Measurements from ENCODE around the gene ZBTB3. TPM values are rescaled to one million over a fixed set of nuclear protein-coding genes. Genes with fewer than 3 reads are reported as not detected.
"Not testable (repeated sequence)": the region's sequence is repeated elsewhere in the genome, so short reads cannot be mapped to it uniquely, and the experiment has no call there.

The ZBTB3 gene
- total and polyA plus RNA-seq, 5 donors from 2014 or later = 4.8 to 8.5 (median 6.1) TPM

GRCh38 chr11:62775646-62776045 lies 21.7 kb upstream of the ZBTB3 start:
- H3K4me3 ChIP-seq (ENCODE audit: low read depth, low read length) = no peak overlapping the region
- Mint-ChIP-seq H3K9me3 (no peaks in the 10 kb centered on the region), H3K27ac (peak overlapping the region in 1 of 3 donors; percentile 54), H3K4me3 (peak overlapping the region in 1 of 4 donors; percentile 49), H3K4me1 (peaks cover 0 to 20% (median 7%) of the 10 kb centered on the region in 4 donors), H3K36me3 (peaks cover 22% of the 10 kb centered on the region), H3K27me3 (no peaks in the 10 kb centered on the region)
- no peak for ATAC-seq (ENCODE audit: low read depth in 2 of 2)
- no peaks in the 10 kb centered on the region for H3K27me3 ChIP-seq (ENCODE audit: control insufficient read depth, insufficient read depth, low read length)
- H3K4me1 ChIP-seq (ENCODE audit: control insufficient read depth, insufficient read depth, low read length, poor library complexity, severe bottlenecking) = peaks cover 11% of the 10 kb centered on the region
- no peak overlapping the region for H3K27ac ChIP-seq (ENCODE audit: insufficient read depth, low read length, poor library complexity, severe bottlenecking)
- H3K36me3 ChIP-seq (ENCODE audit: control insufficient read depth, insufficient read depth, low read length) = peaks cover 14% of the 10 kb centered on the region
- DNase-seq = no peak
- H3K9me3 ChIP-seq (ENCODE audit: control insufficient read depth in 2 of 2, low read length in 2 of 2) = no peaks in the 10 kb centered on the region

GRCh38 chr11:62774407-62774806 lies 20.4 kb upstream of the ZBTB3 start:
- DNase-seq = no peak
- H3K36me3 Mint-ChIP-seq = peaks cover 22% of the 10 kb centered on the region
- no peaks in the 10 kb centered on the region for H3K27me3 Mint-ChIP-seq
- Histone ChIP-seq H3K36me3 (ENCODE audit: control insufficient read depth, insufficient read depth, low read length) (peaks cover 14% of the 10 kb centered on the region), H3K27me3 (ENCODE audit: control insufficient read depth, insufficient read depth, low read length) (no peaks in the 10 kb centered on the region), H3K4me3 (ENCODE audit: low read depth, low read length) (no peak overlapping the region), H3K27ac (ENCODE audit: insufficient read depth, low read length, poor library complexity, severe bottlenecking) (no peak overlapping the region), H3K4me1 (ENCODE audit: control insufficient read depth, insufficient read depth, low read length, poor library complexity, severe bottlenecking) (peaks cover 15% of the 10 kb centered on the region), H3K9me3 (ENCODE audit: control insufficient read depth in 2 of 2, low read length in 2 of 2) (no peaks in the 10 kb centered on the region)
- no peak for ATAC-seq (ENCODE audit: low read depth in 2 of 2)
- no peaks in the 10 kb centered on the region for H3K9me3 Mint-ChIP-seq
- peaks cover 6 to 32% (median 17%) of the 10 kb centered on the region in 4 donors for H3K4me1 Mint-ChIP-seq
- no peak overlapping the region for H3K27ac Mint-ChIP-seq
- H3K4me3 Mint-ChIP-seq = peak overlapping the region in 1 of 4 donors; percentile 47

GRCh38 chr11:62771144-62772021 lies 17.4 kb upstream of the ZBTB3 start, which contains the start of gene TAF6L:
TAF6L (plus strand) TSS chr11:62771396; CDS start chr11:62775784, 4,388 bp downstream.
- ATAC-seq (ENCODE audit: low read depth in 2 of 2) = peak; percentile 81
- H3K27me3 ChIP-seq (ENCODE audit: control insufficient read depth, insufficient read depth, low read length) = no peaks in the 10 kb centered on the region
- no peaks in the 10 kb centered on the region for H3K27me3 Mint-ChIP-seq
- H3K36me3 ChIP-seq (ENCODE audit: control insufficient read depth, insufficient read depth, low read length) = peaks cover 15% of the 10 kb centered on the region
- peaks cover 6 to 30% (median 17%) of the 10 kb centered on the region in 4 donors for H3K4me1 Mint-ChIP-seq
- no peaks in the 10 kb centered on the region for H3K9me3 Mint-ChIP-seq
- H3K4me3 Mint-ChIP-seq = peak within 1 kb of the TSS; percentile 88 to 97 (median 94)
- H3K36me3 Mint-ChIP-seq = peaks cover 14% of the 10 kb centered on the region
- peak within 1 kb of the TSS; percentile 92 for H3K27ac ChIP-seq (ENCODE audit: insufficient read depth, low read length, poor library complexity, severe bottlenecking)
- H3K27ac Mint-ChIP-seq = peak within 1 kb of the TSS; percentile 90 to 97 (median 95)
- H3K4me1 ChIP-seq (ENCODE audit: control insufficient read depth, insufficient read depth, low read length, poor library complexity, severe bottlenecking) = peaks cover 15% of the 10 kb centered on the region
- H3K4me3 ChIP-seq (ENCODE audit: low read depth, low read length) = peak within 1 kb of the TSS; percentile 93
- DNase-seq = peak; percentile 84 to 95 (median 92)
- H3K9me3 ChIP-seq (ENCODE audit: control insufficient read depth in 2 of 2, low read length in 2 of 2) = no peaks in the 10 kb centered on the region

- Histone ChIP-seq H3K36me3 (ENCODE audit: control insufficient read depth, insufficient read depth, low read length) (peaks cover 15% of the 10 kb centered on the region), H3K4me3 (ENCODE audit: low read depth, low read length) (peak overlapping the region; percentile 93), H3K4me1 (ENCODE audit: control insufficient read depth, insufficient read depth, low read length, poor library complexity, severe bottlenecking) (peaks cover 15% of the 10 kb centered on the region), H3K27ac (ENCODE audit: insufficient read depth, low read length, poor library complexity, severe bottlenecking) (peak overlapping the region; percentile 92), H3K27me3 (ENCODE audit: control insufficient read depth, insufficient read depth, low read length) (no peaks in the 10 kb centered on the region), H3K9me3 (ENCODE audit: control insufficient read depth in 2 of 2, low read length in 2 of 2) (no peaks in the 10 kb centered on the region)
- peak overlapping the region; percentile 88 to 97 (median 94) for H3K4me3 Mint-ChIP-seq
- no peaks in the 10 kb centered on the region for H3K9me3 Mint-ChIP-seq
- no peak for DNase-seq
- H3K27me3 Mint-ChIP-seq = no peaks in the 10 kb centered on the region
- peak in 1 of 2 donors; percentile 4 for ATAC-seq (ENCODE audit: low read depth in 2 of 2)
- peaks cover 15% of the 10 kb centered on the region for H3K36me3 Mint-ChIP-seq
- peaks cover 6 to 32% (median 17%) of the 10 kb centered on the region in 4 donors for H3K4me1 Mint-ChIP-seq
- H3K27ac Mint-ChIP-seq = peak overlapping the region; percentile 90 to 97 (median 95)
Observed at GRCh38 chr11:62770778-62771143, 16.8 kb upstream of the ZBTB3 start.

- H3K27me3 Mint-ChIP-seq; H3K36me3 ChIP-seq (ENCODE audit: control insufficient read depth, insufficient read depth, low read length); DNase-seq; H3K36me3 Mint-ChIP-seq; H3K27me3 ChIP-seq (ENCODE audit: control insufficient read depth, insufficient read depth, low read length); ATAC-seq (ENCODE audit: low read depth in 2 of 2); H3K9me3 Mint-ChIP-seq; H3K9me3 ChIP-seq (ENCODE audit: control insufficient read depth in 2 of 2, low read length in 2 of 2): not testable (repeated sequence)
- Histone ChIP-seq H3K27ac (ENCODE audit: insufficient read depth, low read length, poor library complexity, severe bottlenecking) (peak overlapping the region; percentile 87), H3K4me3 (ENCODE audit: low read depth, low read length) (peak overlapping the region; percentile 19), H3K4me1 (ENCODE audit: control insufficient read depth, insufficient read depth, low read length, poor library complexity, severe bottlenecking) (peaks cover 19% of the 10 kb centered on the region)
- H3K27ac Mint-ChIP-seq = peak overlapping the region in 2 of 3 donors; percentile 97 to 98
- H3K4me3 Mint-ChIP-seq = peak overlapping the region; percentile 97 to 99 (median 98)
- H3K4me1 Mint-ChIP-seq = peaks cover 4 to 37% (median 13%) of the 10 kb centered on the region in 4 donors
Observed at GRCh38 chr11:62760867-62761227, 6.9 kb upstream of the ZBTB3 start.

GRCh38 chr11:62757846-62758788 lies 4.2 kb upstream of the ZBTB3 start:
- H3K9me3 ChIP-seq (ENCODE audit: control insufficient read depth in 2 of 2, low read length in 2 of 2) = no peaks in the 10 kb centered on the region
- Mint-ChIP-seq H3K27ac (no peak overlapping the region), H3K4me3 (no peak overlapping the region), H3K9me3 (no peaks in the 10 kb centered on the region), H3K4me1 (peaks cover 4 to 32% (median 20%) of the 10 kb centered on the region in 4 donors), H3K27me3 (peaks cover 7% of the 10 kb centered on the region), H3K36me3 (peaks cover 3% of the 10 kb centered on the region)
- peaks cover 24% of the 10 kb centered on the region for H3K4me1 ChIP-seq (ENCODE audit: control insufficient read depth, insufficient read depth, low read length, poor library complexity, severe bottlenecking)
- no peak overlapping the region for H3K27ac ChIP-seq (ENCODE audit: insufficient read depth, low read length, poor library complexity, severe bottlenecking)
- no peak for ATAC-seq (ENCODE audit: low read depth in 2 of 2)
- H3K36me3 ChIP-seq (ENCODE audit: control insufficient read depth, insufficient read depth, low read length) = peaks cover 3% of the 10 kb centered on the region
- DNase-seq = no peak
- no peak overlapping the region for H3K4me3 ChIP-seq (ENCODE audit: low read depth, low read length)
- H3K27me3 ChIP-seq (ENCODE audit: control insufficient read depth, insufficient read depth, low read length) = no peaks in the 10 kb centered on the region

- no peaks in the 10 kb centered on the region for H3K9me3 ChIP-seq (ENCODE audit: control insufficient read depth in 2 of 2, low read length in 2 of 2)
- H3K4me3 ChIP-seq (ENCODE audit: low read depth, low read length) = no peak overlapping the region
- H3K36me3 Mint-ChIP-seq = peaks cover 3% of the 10 kb centered on the region
- peaks cover 12% of the 10 kb centered on the region for H3K36me3 ChIP-seq (ENCODE audit: control insufficient read depth, insufficient read depth, low read length)
- peak overlapping the region; percentile 2 to 66 (median 52) for H3K4me3 Mint-ChIP-seq
- no peak overlapping the region for H3K27ac ChIP-seq (ENCODE audit: insufficient read depth, low read length, poor library complexity, severe bottlenecking)
- DNase-seq (no peak), ATAC-seq (ENCODE audit: low read depth in 2 of 2) (no peak)
- no peaks in the 10 kb centered on the region for H3K27me3 ChIP-seq (ENCODE audit: control insufficient read depth, insufficient read depth, low read length)
- H3K27ac Mint-ChIP-seq = peak overlapping the region in 1 of 3 donors; percentile 80
- no peaks in the 10 kb centered on the region for H3K27me3 Mint-ChIP-seq
- H3K4me1 ChIP-seq (ENCODE audit: control insufficient read depth, insufficient read depth, low read length, poor library complexity, severe bottlenecking) = peaks cover 26% of the 10 kb centered on the region
- H3K4me1 Mint-ChIP-seq = peaks cover 4 to 34% (median 13%) of the 10 kb centered on the region in 4 donors
- no peaks in the 10 kb centered on the region for H3K9me3 Mint-ChIP-seq
Observed at GRCh38 chr11:62755086-62755615, 1.2 kb upstream of the ZBTB3 start.

Measured in CD4-positive, CD25-positive, alpha-beta regulatory T cell (primary cell).